ENCODE results near the gene MRPL22. TPM values are rescaled to one million over a fixed set of nuclear protein-coding genes. Genes with fewer than 3 reads are reported as not detected.
"Not testable (repeated sequence)": the region's sequence is repeated elsewhere in the genome, so short reads cannot be mapped to it uniquely, and the experiment has no call there.

The MRPL22 gene
- total RNA-seq, 1 experiment from 2014 or later = 34.3 TPM

DNA sequence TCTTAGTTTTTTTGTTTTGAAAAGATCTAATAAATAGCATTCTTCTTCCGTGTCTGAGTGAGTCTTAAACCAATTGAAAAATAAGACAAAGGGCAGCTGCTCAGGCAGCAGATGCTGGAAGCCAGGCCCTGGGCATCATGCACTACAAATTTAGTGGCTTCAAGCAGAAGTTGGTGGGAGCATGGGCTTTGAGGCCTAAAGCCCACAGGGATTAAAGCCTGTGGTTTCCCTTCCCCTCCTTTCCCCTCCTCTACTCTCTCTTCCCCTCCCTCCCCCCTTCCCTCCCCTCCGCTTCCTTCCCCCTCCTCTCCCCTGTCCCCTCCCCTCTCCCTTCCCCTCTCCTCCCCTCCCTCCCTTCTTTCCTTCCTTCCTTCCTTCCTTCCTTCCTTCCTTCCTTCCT is 52.6 kb downstream of the MRPL22 start:
- DNase-seq (ENCODE audit: low read depth) = no peak

DNA sequence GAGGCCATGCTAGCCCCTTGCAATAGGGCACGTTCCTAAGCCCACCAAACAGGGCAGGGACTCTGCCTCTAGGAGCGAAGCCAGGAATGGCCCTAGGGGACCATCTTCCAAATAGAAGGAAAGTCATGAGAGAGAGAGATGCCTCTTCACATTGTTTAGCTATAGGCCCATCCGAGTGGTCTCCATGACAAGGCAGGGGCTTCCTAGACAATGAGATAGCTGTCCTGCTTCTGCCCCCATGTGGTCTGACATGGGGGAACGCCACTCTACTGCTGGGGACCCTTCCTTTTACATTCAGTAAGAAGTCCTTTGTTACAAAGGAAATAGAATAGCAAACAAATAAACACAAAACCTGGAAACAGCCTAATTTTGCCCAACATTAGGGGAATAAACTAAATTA is 54.8 kb downstream of the MRPL22 start:
- DNase-seq (ENCODE audit: low read depth) = no peak

DNA sequence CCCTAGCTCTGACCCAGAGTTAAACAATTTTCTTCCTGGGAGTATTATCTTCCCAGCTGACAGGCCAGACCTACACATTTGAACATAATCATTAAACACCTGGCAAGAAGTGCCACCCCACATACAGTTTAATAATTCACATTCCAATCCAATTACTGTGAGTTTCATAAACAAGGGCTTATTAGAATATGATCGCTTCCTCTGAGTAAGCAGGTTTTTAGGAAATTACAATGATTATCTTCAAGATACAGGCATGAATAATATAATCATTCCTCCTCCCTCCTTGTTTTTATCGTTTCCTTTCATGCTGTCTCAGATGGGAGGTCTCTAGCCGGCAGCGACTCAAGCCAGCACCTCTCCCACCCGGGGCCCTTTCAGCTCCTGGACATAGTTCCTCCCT is 56.9 kb downstream of the MRPL22 start:
- DNase-seq (ENCODE audit: low read depth) = peak; percentile 19

DNA sequence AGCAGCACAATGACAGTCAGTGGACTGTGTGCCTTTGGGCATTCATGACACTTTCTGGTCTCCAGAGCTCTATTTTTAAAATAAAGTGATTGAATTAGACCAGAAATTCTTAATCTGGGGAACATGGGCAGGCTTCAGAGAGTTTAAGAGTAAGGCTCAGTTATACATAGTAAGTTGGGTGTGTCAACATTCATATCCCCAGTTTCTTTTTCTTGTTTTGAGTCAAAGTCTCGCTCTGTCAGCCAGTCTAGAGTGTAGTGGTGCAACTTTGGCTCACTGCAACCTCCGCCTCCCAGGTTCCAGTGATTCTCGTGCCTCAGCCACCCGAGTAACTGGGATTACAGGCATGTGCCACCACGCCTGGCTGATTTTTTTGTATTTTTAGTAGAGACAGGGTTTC is 59.0 kb downstream of the MRPL22 start:
- DNase-seq (ENCODE audit: low read depth) = no peak

DNA sequence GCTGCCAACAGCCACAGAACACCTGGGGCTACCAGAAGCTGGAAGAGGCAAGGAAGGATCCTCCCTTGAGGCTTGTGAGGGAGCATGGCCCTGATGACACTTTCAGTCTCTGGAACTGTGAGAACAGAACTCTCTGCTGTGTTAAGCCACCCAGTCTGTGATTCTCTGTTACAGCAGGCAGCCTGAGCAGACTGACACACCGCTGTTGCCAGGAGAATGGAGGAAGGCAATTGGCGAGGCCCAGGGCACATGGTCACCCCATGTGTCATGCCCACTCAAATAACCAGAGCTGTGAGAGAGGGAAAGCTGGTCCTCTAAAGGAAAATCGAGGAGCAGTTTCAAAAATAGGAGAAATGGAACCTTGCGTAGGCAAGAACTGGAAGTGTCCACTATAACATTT is 60.6 kb downstream of the MRPL22 start:
- peak; percentile 15 for DNase-seq (ENCODE audit: low read depth)

DNA sequence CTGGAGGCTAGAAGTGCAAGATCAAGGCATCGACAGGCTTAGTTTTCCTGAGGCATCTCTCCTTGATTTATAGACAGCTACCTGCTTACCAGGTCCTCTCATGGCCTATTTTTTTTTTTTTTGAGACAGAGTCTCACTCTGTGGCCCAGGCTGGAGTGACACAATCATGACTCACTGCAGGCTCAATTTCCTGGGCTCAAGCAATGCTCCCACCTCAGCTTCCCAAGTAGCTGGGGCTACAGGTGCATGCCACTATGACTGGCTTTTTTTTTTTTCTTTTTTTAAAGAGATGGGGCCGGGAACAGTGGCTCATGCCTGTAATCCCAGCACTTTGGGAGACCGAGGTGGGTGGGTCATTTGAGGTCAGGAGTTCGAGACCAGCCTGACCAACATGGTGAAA is 61.8 kb downstream of the MRPL22 start:
- DNase-seq (ENCODE audit: low read depth) = peak; percentile 65

DNA sequence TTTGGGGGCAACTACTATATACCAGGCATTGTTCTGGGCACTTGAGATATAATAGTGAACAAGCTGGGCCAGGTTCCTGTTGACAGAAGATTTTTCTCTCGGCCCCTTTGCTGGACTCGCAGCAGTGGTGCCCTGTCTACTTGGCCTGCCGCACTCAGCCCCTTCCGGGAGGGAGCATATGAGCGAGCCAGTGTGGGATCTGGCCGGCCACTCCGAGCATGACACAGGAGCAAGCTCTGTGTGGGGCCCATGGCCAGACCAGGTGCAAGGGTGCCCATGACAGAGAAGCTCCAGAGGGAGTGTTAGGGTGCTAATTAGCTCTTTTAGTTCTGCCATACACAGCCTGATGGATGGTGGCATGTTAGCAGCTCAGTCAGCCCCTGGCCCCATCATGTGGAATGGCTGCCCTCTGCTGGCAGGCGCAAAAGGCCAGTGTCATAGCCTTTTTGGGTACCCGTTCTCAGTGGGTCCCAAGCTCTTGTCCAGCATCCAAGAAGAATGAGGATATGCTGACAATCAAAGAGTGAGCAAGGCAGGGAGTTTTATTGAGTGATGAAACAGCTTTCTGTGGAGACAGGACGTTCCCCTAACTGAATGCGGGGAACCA is 63.4 kb downstream of the MRPL22 start:
- DNase-seq (ENCODE audit: low read depth) = peak; percentile 21

DNA sequence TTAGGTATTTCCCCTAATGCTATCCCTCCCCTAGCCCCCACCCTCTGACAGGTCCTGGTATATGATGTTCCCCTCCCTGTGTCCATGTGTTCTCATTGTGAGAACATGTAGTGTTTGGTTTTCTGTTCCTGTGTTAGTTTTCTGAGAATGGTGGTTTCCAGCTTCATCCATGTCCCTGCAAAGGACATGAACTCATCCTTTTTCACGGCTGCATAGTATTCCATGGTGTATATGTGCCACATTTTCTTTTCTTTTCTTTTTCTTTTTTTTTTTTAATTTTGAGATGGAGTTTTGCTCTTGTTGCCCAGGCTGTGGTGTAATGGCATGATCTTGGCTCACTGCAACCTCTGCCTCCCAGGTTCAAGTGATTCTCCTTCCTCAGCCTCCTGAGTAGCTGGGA is 65.4 kb downstream of the MRPL22 start:
- DNase-seq (ENCODE audit: low read depth) = not testable (repeated sequence)

DNA sequence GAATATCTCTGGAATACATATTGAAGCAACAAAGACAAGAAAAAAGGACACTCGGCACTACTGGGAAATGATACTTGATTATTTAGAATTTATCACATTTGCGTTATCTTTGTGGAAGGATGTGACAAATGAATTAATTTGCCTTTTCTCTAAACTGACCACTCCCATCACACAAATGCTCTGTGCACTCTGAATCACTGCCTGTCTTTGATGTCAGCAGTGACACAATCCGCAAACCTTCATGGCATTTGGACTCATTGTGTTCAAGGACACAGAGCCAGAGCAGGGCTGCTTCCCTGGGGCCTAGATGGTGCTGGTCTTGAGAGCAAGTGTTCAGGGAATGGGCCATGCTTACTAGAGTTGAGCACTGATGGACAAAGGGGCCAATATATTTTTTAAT is 67.8 kb downstream of the MRPL22 start:
- DNase-seq (ENCODE audit: low read depth) = peak; percentile 63

DNA sequence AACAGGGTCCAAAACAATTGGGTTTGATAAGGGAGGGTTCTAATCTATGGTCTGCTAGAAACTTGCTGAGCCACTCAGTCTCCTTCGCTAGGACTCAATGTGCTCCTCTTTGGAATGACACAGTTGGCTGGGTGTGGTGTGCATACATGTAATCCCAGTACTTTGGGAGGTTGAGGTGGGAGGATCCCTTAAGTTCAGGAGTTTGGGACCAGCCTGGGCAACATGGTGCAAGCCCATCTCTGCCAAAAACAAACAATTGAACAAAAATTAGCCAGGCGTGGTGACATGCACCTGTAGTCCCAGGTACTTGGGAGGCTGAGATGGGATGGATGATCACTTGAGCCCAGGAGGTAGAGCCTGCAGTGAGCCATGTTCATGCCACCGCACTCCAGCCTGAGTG is 70.0 kb downstream of the MRPL22 start:
- no peak for DNase-seq (ENCODE audit: low read depth)

DNA sequence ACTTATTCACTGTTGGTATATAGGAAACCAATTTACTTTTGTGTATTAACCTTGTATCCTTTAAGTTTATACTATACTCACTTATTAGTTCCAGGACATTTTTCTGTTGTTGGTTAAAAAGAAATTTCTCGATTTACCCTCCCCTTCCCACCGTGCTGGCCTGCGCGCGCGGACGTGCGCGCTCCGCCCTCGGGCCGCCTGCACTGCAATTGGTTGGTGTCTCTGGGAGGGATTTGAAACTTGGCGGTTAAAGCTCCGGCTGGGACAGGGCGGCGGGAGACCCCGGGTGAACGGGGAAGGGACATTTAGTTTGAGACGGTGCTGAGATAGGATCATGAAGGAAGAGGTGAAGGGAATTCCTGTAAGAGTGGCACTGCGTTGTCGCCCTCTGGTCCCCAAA is 72.7 kb downstream of the MRPL22 start, which contains the start of gene KIF4B:
Gene KIF4B (plus strand): TSS at position 230 of the 400 bp plus-strand sequence. CDS start 105 bp downstream, at position 335.
- no peak for DNase-seq (ENCODE audit: low read depth)

DNA sequence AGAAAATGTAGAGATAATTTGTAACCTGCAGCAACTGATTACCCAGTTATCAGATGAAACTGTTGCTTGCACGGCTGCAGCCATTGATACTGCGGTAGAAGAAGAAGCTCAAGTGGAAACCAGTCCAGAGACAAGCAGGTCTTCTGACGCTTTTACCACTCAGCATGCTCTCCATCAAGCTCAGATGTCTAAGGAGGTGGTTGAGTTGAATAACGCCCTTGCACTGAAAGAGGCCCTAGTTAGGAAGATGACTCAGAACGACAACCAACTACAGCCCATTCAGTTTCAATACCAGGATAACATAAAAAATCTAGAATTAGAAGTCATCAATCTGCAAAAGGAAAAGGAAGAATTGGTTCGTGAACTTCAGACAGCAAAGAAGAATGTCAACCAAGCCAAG is 74.4 kb downstream of the MRPL22 start:
- DNase-seq (ENCODE audit: low read depth) = no peak

DNA sequence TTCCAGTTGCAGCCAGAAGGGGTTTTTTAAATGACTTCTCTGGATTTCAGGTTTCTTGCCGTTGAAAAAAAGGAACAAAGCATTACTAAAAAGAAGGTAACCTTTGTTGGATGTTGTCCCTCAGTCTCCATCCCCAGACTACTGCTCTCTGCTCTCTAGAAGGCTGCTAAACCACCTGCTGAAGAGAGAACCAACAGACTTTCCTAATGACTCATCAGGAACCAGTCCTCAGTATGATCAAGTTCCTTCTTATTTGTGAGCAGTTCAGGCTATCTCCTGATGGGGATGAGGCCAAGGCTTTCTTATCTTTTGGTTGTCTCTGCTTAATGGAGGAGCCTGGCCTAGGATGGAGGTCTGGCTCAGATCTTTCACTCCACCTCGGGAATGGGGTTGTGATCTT is 76.7 kb downstream of the MRPL22 start:
- DNase-seq (ENCODE audit: low read depth) = no peak

Other genes starting within 250 kb of the MRPL22 start
- gene LARP1, start 185.7 kb upstream of the MRPL22 start, total RNA-seq (2014; rRNA removed; shearing (Covaris generic)) = 38.5 and 61.9 TPM in 2 replicates
- 0.12 and 0.46 TPM in 2 replicates for gene FAXDC2, start 90.5 kb upstream of the MRPL22 start, total RNA-seq (2014; rRNA removed; shearing (Covaris generic))
- 70.3 and 89.9 TPM in 2 replicates for gene CNOT8, start 82.4 kb upstream of the MRPL22 start, total RNA-seq (2014; rRNA removed; shearing (Covaris generic))
- gene GEMIN5, start 2.9 kb upstream of the MRPL22 start, total RNA-seq (2014; rRNA removed; shearing (Covaris generic)) = 18.7 and 25.5 TPM in 2 replicates
- 0.17 TPM in 1 of 2 replicates, not detected in the other for gene KIF4B, start 72.7 kb downstream of the MRPL22 start, total RNA-seq (2014; rRNA removed; shearing (Covaris generic))